Endothelial cell of umbilical vein (primary cell): ENCODE data around the gene MLPH. TPM values are rescaled to one million over a fixed set of nuclear protein-coding genes. Genes with fewer than 3 reads are reported as not detected.

Experiments
- BruUV-seq: library from RNA; stranded (reverse); fragments of 400-500 nt; replicated peaks from 2 replicates; lab custom pipeline; 2021; lab: Mats Ljungman, UMichigan
- CTCF ChIA-PET: fragments of 300-600, 350-600 bp; sonication (Branson Sonifier 250); formaldehyde crosslinking; loops from one replicate; lab custom pipeline; 2021; ENCODE audit warnings: antibody characterized with exemption, inconsistent platforms; lab: Charles Lee
- POLR2A ChIA-PET: fragments of 300-600, 350-600 bp; sonication (Branson Sonifier 250); formaldehyde crosslinking; loops from one replicate; lab custom pipeline; 2021; ENCODE audit warnings: antibody characterized with exemption, inconsistent platforms; lab: Charles Lee
- DNase-seq: peaks from one replicate; pipeline ENCODE4 v3.0.0-alpha.2; 2011; ENCODE audit warnings: low read depth, low spot score
- FAIRE-seq: peaks from 2 replicates; lab custom pipeline; 2011; peaks lifted over from hg19 to GRCh38; lab: Jason Lieb, UNC
- H2AFZ ChIP-seq: 2 replicates; pipeline ENCODE4 v1.6.0; 2012; ENCODE audit warnings: low read depth, low read length, control low read depth, inconsistent platforms
- H3K27ac ChIP-seq: 2 replicates; pipeline ENCODE4 v1.5.1; 2011; ENCODE audit warnings: low read depth, mild to moderate bottlenecking, control low read depth, low read length, moderate library complexity; ENCODE audit not compliant: insufficient read depth
- H3K27me3 ChIP-seq, 2 experiments: 2 replicates each; pipeline versions ENCODE4 v1.6.0 to v1.6.1; 2011; ENCODE audit warnings: low read length in 2 of 2, mixed read lengths in 1 of 2; ENCODE audit not compliant: control insufficient read depth in 2 of 2, insufficient read depth in 2 of 2
- H3K36me3 ChIP-seq, 2 experiments: 2 replicates in 1 of 2; 3 replicates in 1 of 2; pipeline ENCODE4 v1.5.1; 2011; ENCODE audit warnings: low read length in 2 of 2, mild to moderate bottlenecking in 1 of 2, moderate library complexity in 1 of 2; ENCODE audit not compliant: control insufficient read depth in 2 of 2, insufficient read depth in 2 of 2; ENCODE audit errors: extremely low read depth in 1 of 2
- H3K4me1 ChIP-seq: 3 replicates; pipeline ENCODE4 v1.5.1; 2011; ENCODE audit warnings: mild to moderate bottlenecking, low read length; ENCODE audit not compliant: control insufficient read depth, insufficient read depth; ENCODE audit errors: extremely low read depth
- H3K4me2 ChIP-seq: 2 replicates; pipeline ENCODE4 v1.6.1; 2011; ENCODE audit warnings: low read length, control low read depth, mixed read lengths; ENCODE audit not compliant: insufficient read depth
- H3K4me3 ChIP-seq, 3 experiments: fragments of 200-600 bp in 1 of 3; sonication (generic), shearing (Covaris generic) in 1 of 3; replicated peaks in 1 of 3; 2 replicates each; pipeline ENCODE4 v1.5.1; 2011 to 2016; ENCODE audit warnings: control low read depth in 3 of 3, low read length in 3 of 3, mild to moderate bottlenecking in 2 of 3, inconsistent platforms in 1 of 3, low read depth in 1 of 3, moderate library complexity in 1 of 3; ENCODE audit not compliant: insufficient read depth in 1 of 3
- H3K79me2 ChIP-seq: 2 replicates; pipeline ENCODE4 v1.6.0; 2012; ENCODE audit warnings: low read length, inconsistent platforms; ENCODE audit not compliant: control insufficient read depth, insufficient read depth
- H3K9ac ChIP-seq: replicated peaks from 2 replicates; pipeline ENCODE3; 2011; ENCODE audit warnings: low read length, control low read depth; ENCODE audit not compliant: insufficient read depth; ENCODE audit errors: extremely low read depth
- H3K9me1 ChIP-seq: replicated peaks from 3 replicates; pipeline ENCODE4 v1.6.0; 2011; ENCODE audit warnings: mild to moderate bottlenecking, low read length; ENCODE audit not compliant: control insufficient read depth, insufficient read depth; ENCODE audit errors: extremely low read depth
- H3K9me3 ChIP-seq: replicated peaks from 2 replicates; pipeline ENCODE4 v1.5.1; 2012; ENCODE audit warnings: low read length, inconsistent platforms; ENCODE audit not compliant: control insufficient read depth, insufficient read depth
- H4K20me1 ChIP-seq: replicated peaks from 2 replicates; pipeline ENCODE3; 2011; ENCODE audit warnings: mild to moderate bottlenecking, low read length; ENCODE audit not compliant: control insufficient read depth, insufficient read depth; ENCODE audit errors: extremely low read depth
- CTCF ChIP-seq, 2 donors: IDR thresholded peaks; 1 replicate in 1 of 2; 2 replicates in 1 of 2; pipeline ENCODE4 v1.5.1; 2011; ENCODE audit warnings: low read length in 2 of 2, mild to moderate bottlenecking in 2 of 2, moderate library complexity in 2 of 2, control low read depth in 1 of 2, inconsistent platforms in 1 of 2, low read depth in 1 of 2; ENCODE audit not compliant: insufficient read depth in 1 of 2; ENCODE audit errors: extremely low read depth in 1 of 2
- EZH2 ChIP-seq: IDR thresholded peaks from 2 replicates; pipeline ENCODE4 v1.6.1; 2012; ENCODE audit warnings: borderline replicate concordance, low read depth, mild to moderate bottlenecking, moderate library complexity, low read length, inconsistent platforms; ENCODE audit not compliant: severe bottlenecking
- FOS ChIP-seq: IDR thresholded peaks from 2 replicates; pipeline ENCODE4 v1.6.1; 2011; ENCODE audit warnings: mild to moderate bottlenecking, low read length, moderate library complexity, borderline replicate concordance; ENCODE audit not compliant: insufficient read depth
- GATA2 ChIP-seq: IDR thresholded peaks from 2 replicates; pipeline ENCODE4 v1.7.0; 2011; ENCODE audit warnings: low read depth, mild to moderate bottlenecking, moderate library complexity, mixed read lengths, low read length; ENCODE audit not compliant: insufficient read length, insufficient read depth
- JUN ChIP-seq: IDR thresholded peaks from 2 replicates; pipeline ENCODE4 v1.6.1; 2011; ENCODE audit warnings: borderline replicate concordance, low read depth; ENCODE audit not compliant: insufficient read length, insufficient read depth
- MAX ChIP-seq: IDR thresholded peaks from 2 replicates; pipeline ENCODE4 v1.6.1; 2011; ENCODE audit not compliant: insufficient read depth, insufficient read length
- MYC ChIP-seq: IDR thresholded peaks from one replicate; pipeline ENCODE4 v1.6.1; 2011; ENCODE audit warnings: mild to moderate bottlenecking, low read depth, low read length
- POLR2A ChIP-seq: IDR thresholded peaks from 2 replicates; pipeline ENCODE4 v1.6.1; 2012; ENCODE audit warnings: low read depth, mild to moderate bottlenecking, control low read depth, low read length
- POLR2AphosphoS5 ChIP-seq: IDR thresholded peaks from 2 replicates; pipeline ENCODE4 v1.6.1; 2012; ENCODE audit warnings: low read depth, mild to moderate bottlenecking, control low read depth, low read length, moderate library complexity; ENCODE audit not compliant: insufficient read depth
- dilution Hi-C: fragments of 300-500 bp; cut with MboI; formaldehyde crosslinking; loops from one replicate; pipeline ENCODE4 v1.15.0; 2019; ENCODE audit warnings: low sequenced_read_pairs; ENCODE audit not compliant: extremely low pct_ligation_motif_present
- intact Hi-C: fragments of 100-400 bp; cut with micrococcal nuclease; formaldehyde crosslinking; loops from one replicate; pipeline ENCODE4 v1.10.0; 2022
- polyA plus RNA-seq, 4 experiments: library from polyadenylated mRNA; depleted of rRNA in 3 of 4; stranded (reverse) in 3 of 4; unstranded in 1 of 4; fragments of >200 nt; gene quantifications; 2 replicates each; pipeline versions ENCODE4 v1.2.1 to v1.2.3, GENCODE V29; 2011 to 2012; ENCODE audit warnings: missing spikeins in 1 of 4
- total RNA-seq: library from RNA; stranded (reverse); gene quantifications from 2 replicates; pipeline ENCODE4 v1.2.3, GENCODE V29; 2021

MLPH gene
- total and polyA plus RNA-seq, 2 donors (not counting 3 experiments of a cell fraction or from before 2014, with no cell fraction given) = not detected

GRCh38 chr2:237459226-237459625, 27.8 kb upstream of the MLPH start:
- no peaks in the 10 kb centered on the region for H3K79me2 ChIP-seq
- DNase-seq (no peak), FAIRE-seq (peak; percentile 38)
- peaks cover 34 to 37% of the 10 kb centered on the region in 2 experiments for H3K27me3 ChIP-seq
- dilution Hi-C loops (no loop called here), intact Hi-C loops (no loop called here)
- ChIA-PET POLR2A (no interaction called here), CTCF (interaction anchor here (1.4 to 1.7 kb wide), 3 partner anchors 16 to 53 kb away, joined by 4 to 9 read pairs (median 5); no protein-coding TSS in a partner anchor)
- H3K9me1 ChIP-seq = no peaks in the 10 kb centered on the region
- H3K27ac ChIP-seq = no peak overlapping the region
- peaks cover 11% of the 10 kb centered on the region for H3K4me1 ChIP-seq
- no peak overlapping the region for H3K4me2 ChIP-seq
- H2AFZ ChIP-seq = no peak overlapping the region
- H3K4me3 ChIP-seq = no peak overlapping the region
- BruUV-seq = no TSS peak
- no peak overlapping the region for H3K9ac ChIP-seq
- TF ChIP-seq POLR2AphosphoS5 = no peak
- no peak for TF ChIP-seq MYC
- TF ChIP-seq JUN = no peak
- no peak for TF ChIP-seq GATA2
- no peak for TF ChIP-seq FOS
- no peak for TF ChIP-seq MAX
- no peaks in the 10 kb centered on the region for H3K9me3 ChIP-seq
- H4K20me1 ChIP-seq = no peaks in the 10 kb centered on the region
- H3K36me3 ChIP-seq = no peaks in the 10 kb centered on the region

GRCh38 chr2:237459741-237460174, 27.3 kb upstream of the MLPH start:
- peak overlapping the region; percentile 6 for H3K4me2 ChIP-seq
- no peaks in the 10 kb centered on the region for H4K20me1 ChIP-seq
- intact Hi-C loops (no loop called here), dilution Hi-C loops (no loop called here)
- peaks cover 32 to 34% of the 10 kb centered on the region in 2 experiments for H3K27me3 ChIP-seq
- ChIA-PET CTCF (interaction anchor here (0.8 to 1.5 kb wide), 5 partner anchors 10 to 367 kb away, joined by 3 to 5 read pairs (median 4); no protein-coding TSS in a partner anchor), POLR2A (no interaction called here)
- no peaks in the 10 kb centered on the region for H3K9me1 ChIP-seq
- DNase-seq (peak; percentile 51), FAIRE-seq (peak; percentile 80)
- peaks cover 11% of the 10 kb centered on the region for H3K4me1 ChIP-seq
- H3K36me3 ChIP-seq = no peaks in the 10 kb centered on the region
- H3K9ac ChIP-seq = no peak overlapping the region
- no peak for TF ChIP-seq MAX
- peak; percentile 61 for TF ChIP-seq GATA2
- TF ChIP-seq MYC = no peak
- peak; percentile 51 for TF ChIP-seq JUN
- TF ChIP-seq FOS = peak; percentile 76
- TF ChIP-seq POLR2AphosphoS5 = peak; percentile 85
- TF ChIP-seq EZH2 = no peak
- TF ChIP-seq POLR2A = no peak
- no peak for TF ChIP-seq CTCF (IDR thresholded peaks at IDR 0.05; ENCODE audit: extremely low read depth in 1 of 2, insufficient read depth in 1 of 2, low read depth in 1 of 2, low read length in 2 of 2)
- no peak overlapping the region for H3K4me3 ChIP-seq
- no peaks in the 10 kb centered on the region for H3K9me3 ChIP-seq
- no TSS peak for BruUV-seq
- no peak overlapping the region for H2AFZ ChIP-seq
- H3K79me2 ChIP-seq = no peaks in the 10 kb centered on the region
- H3K27ac ChIP-seq = no peak overlapping the region
